Epidermal melanocyte (primary cell): ENCODE results near the gene KIR2DL3.
"Not testable (repeated sequence)": the region's sequence is repeated elsewhere in the genome, so short reads cannot be mapped to it uniquely, and the experiment has no call there.

Source experiments
- DNase-seq: peaks from one replicate; pipeline ENCODE4 v3.0.0; 2011; ENCODE audit warnings: low spot score; ENCODE audit not compliant: insufficient read length

Gene KIR2DL3

GRCh38 chr19:54741950-54742349, 3.6 kb downstream of the KIR2DL3 start:
- not testable (repeated sequence) for DNase-seq

GRCh38 chr19:54744080-54744479, 5.8 kb downstream of the KIR2DL3 start:
- not testable (repeated sequence) for DNase-seq

- DNase-seq: not testable (repeated sequence)
Observed at GRCh38 chr19:54747614-54748322, 9.5 kb downstream of the KIR2DL3 start.

GRCh38 chr19:54750276-54750675, 12.0 kb downstream of the KIR2DL3 start:
- not testable (repeated sequence) for DNase-seq

- DNase-seq: not testable (repeated sequence)
Observed at GRCh38 chr19:54756204-54757110, 18.1 kb downstream of the KIR2DL3 start.

GRCh38 chr19:54758577-54758976, 20.3 kb downstream of the KIR2DL3 start:
- DNase-seq: not testable (repeated sequence)

GRCh38 chr19:54764219-54764618, 25.9 kb downstream of the KIR2DL3 start:
- DNase-seq: not testable (repeated sequence)

GRCh38 chr19:54766464-54766863, 28.2 kb downstream of the KIR2DL3 start:
- DNase-seq: not testable (repeated sequence)

- DNase-seq: not testable (repeated sequence)
Observed at GRCh38 chr19:54769646-54770045, 31.3 kb downstream of the KIR2DL3 start, which contains the start of gene KIR2DL1. KIR2DL1 (plus strand) TSS chr19:54769793; CDS start chr19:54769851, 58 bp downstream.

- not testable (repeated sequence) for DNase-seq
Observed at GRCh38 chr19:54770511-54770910, 32.2 kb downstream of the KIR2DL3 start.

- not testable (repeated sequence) for DNase-seq
Observed at GRCh38 chr19:54771018-54771960, 33.0 kb downstream of the KIR2DL3 start.

GRCh38 chr19:54772666-54773065, 34.4 kb downstream of the KIR2DL3 start:
- not testable (repeated sequence) for DNase-seq

- DNase-seq: not testable (repeated sequence)
Observed at GRCh38 chr19:54775095-54775815, 36.9 kb downstream of the KIR2DL3 start.

GRCh38 chr19:54775830-54776229, 37.5 kb downstream of the KIR2DL3 start:
- not testable (repeated sequence) for DNase-seq

GRCh38 chr19:54777851-54778250, 39.5 kb downstream of the KIR2DL3 start:
- DNase-seq: not testable (repeated sequence)

GRCh38 chr19:54778896-54779295, 40.6 kb downstream of the KIR2DL3 start:
- DNase-seq: not testable (repeated sequence)

- not testable (repeated sequence) for DNase-seq
Observed at GRCh38 chr19:54782916-54783315, 44.6 kb downstream of the KIR2DL3 start.

- not testable (repeated sequence) for DNase-seq
Observed at GRCh38 chr19:54786091-54786723, 47.9 kb downstream of the KIR2DL3 start.

- DNase-seq: not testable (repeated sequence)
Observed at GRCh38 chr19:54788154-54788553, 49.8 kb downstream of the KIR2DL3 start.

GRCh38 chr19:54790711-54791110, 52.4 kb downstream of the KIR2DL3 start:
- DNase-seq: no peak
